HG02623 (cell line): Measurements from ENCODE around the gene ATP6V0E1.
"Not testable (repeated sequence)": the region's sequence is repeated elsewhere in the genome, so short reads cannot be mapped to it uniquely, and the experiment has no call there.

Source experiments
- ATAC-seq: cut with Tn5 transposase; IDR thresholded peaks from one replicate; pipeline ENCODE4 v1.9.1; 2021; ENCODE audit warnings: moderate library complexity; ENCODE audit not compliant: unreplicated experiment

The ATP6V0E1 gene

DNA sequence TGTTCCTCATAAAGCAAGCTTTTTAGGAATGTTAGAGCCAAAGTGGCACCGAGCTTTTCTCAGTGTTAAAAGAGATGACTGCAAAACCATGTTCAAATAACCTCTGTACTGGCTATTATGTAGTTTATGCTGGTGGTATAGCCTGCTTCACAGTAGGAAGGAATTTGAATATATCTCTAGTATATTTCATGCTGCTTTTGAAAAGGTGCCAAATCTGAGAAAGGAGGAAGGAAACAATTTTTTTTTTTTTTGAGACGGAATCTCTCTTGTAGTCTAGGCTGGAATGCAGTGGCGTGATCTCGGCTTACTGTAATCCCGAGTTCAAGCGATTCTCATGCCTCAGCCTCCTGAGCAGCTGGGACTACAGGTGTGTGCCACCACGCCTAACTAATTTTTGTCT, 86.1 kb downstream of the ATP6V0E1 start:
- no peak for ATAC-seq

GRCh38 chr5:173075137-173075843, 91.7 kb downstream of the ATP6V0E1 start:
- ATAC-seq, result no peak

DNA sequence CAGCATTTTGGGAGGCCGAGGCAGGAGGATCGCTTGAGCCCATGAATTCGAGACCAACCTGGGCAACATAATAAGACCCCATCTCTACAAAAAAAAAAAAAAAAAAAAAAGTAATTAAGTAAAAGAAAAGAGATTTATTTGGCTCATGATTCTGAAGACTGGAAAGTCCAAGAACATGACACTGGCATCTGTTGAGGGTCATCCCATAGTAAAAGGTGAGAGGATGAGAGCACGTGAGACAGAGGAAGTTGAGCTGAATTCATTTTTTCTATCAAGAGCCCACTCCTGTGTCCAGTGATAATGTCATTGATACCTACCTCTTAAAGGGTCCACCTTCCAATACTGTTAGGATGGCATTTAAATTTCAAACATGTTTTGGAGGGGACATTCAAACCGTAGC, 92.4 kb downstream of the ATP6V0E1 start:
- ATAC-seq, result no peak

GRCh38 chr5:173076471-173076870, 92.9 kb downstream of the ATP6V0E1 start:
- ATAC-seq, result not testable (repeated sequence)

DNA sequence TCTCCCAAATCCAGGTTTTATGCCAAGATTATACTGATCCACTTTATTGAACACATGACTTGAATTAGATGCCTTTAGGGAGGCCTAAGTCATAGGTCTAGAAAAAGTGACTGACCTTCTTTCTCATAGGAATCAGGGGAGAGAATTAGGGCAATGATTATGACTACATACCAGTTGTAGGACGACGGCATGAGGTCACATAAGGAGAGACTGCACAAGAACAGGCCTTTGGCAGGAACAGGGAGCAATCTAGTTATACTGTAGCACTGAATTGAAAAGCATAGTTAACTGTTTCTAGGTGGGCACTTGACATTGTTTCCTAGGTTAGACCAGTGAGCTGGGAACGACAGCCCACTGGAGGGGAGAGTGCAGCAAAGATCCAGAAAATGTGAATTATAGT, 95.3 kb downstream of the ATP6V0E1 start:
- ATAC-seq, result no peak
